ENCODE measurements around the gene GPR6.

DNA sequence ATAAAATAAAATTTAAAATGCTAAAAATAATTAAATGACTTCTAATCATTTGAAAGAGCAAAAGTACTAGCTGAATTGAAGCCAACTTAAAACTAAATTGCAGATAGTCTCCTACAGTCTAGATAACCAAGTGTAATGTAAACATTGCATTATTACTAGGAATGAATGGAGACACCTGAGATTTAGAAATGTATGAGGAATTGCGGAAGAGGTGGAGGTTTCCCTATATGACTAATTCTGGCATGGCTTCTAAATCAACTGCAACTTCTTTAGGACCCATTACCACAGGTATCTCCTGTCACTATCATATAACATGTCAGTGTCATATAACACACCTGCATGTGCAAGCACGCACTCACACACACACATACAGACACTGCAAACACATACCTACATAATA is 13.2 kb upstream of the GPR6 start:
- TF ChIP-seq CTCF (IDR thresholded peaks at IDR 0.05; ENCODE audit: low read depth, low read length, poor library complexity, severe bottlenecking) (no peak), EZH2phosphoT487 (IDR thresholded peaks at IDR 0.05; ENCODE audit: borderline replicate concordance, low read length) (no peak)
